GM23248 (cell line): ENCODE measurements around the gene PTPN21.

Experiments used
- EZH2 ChIP-seq: fragments of 200-600 bp; sonication (generic); IDR thresholded peaks from 2 replicates; pipeline ENCODE4 v1.6.1; 2018; ENCODE audit warnings: antibody characterized with exemption, mild to moderate bottlenecking; ENCODE audit not compliant: insufficient read depth, poor library complexity, severe bottlenecking
- EZH2phosphoT487 ChIP-seq: fragments of 200-600 bp; sonication (generic); IDR thresholded peaks from 2 replicates; pipeline ENCODE4 v1.6.1; 2018; ENCODE audit warnings: antibody characterized with exemption, moderate library complexity, mild to moderate bottlenecking, low read depth; ENCODE audit not compliant: insufficient read depth

- TF ChIP-seq EZH2 (no peak), EZH2phosphoT487 (no peak)
Measured at GRCh38 chr14:88492272-88493089, 62.3 kb downstream of the PTPN21 start.
